HG03039 (cell line): Measurements from ENCODE around the gene SLC6A2.
"Not testable (repeated sequence)": the region's sequence is repeated elsewhere in the genome, so short reads cannot be mapped to it uniquely, and the experiment has no call there.

ENCODE experiments used
- ATAC-seq: cut with Tn5 transposase; IDR thresholded peaks from one replicate; pipeline ENCODE4 v1.9.1; 2021; ENCODE audit warnings: mild to moderate bottlenecking, moderate library complexity; ENCODE audit not compliant: unreplicated experiment

SLC6A2 gene

GRCh38 chr16:55655897-55656681, at the start of gene SLC6A2:
TSS of gene SLC6A2 (plus strand) at chr16:55655988. CDS start at chr16:55656695, 707 bp downstream.
- no peak for ATAC-seq

GRCh38 chr16:55613613-55614335, 42.0 kb upstream of the SLC6A2 start:
- ATAC-seq: no peak

GRCh38 chr16:55615071-55615470, 40.7 kb upstream of the SLC6A2 start:
- no peak for ATAC-seq

GRCh38 chr16:55615670-55616069, 40.1 kb upstream of the SLC6A2 start:
- not testable (repeated sequence) for ATAC-seq

GRCh38 chr16:55621771-55622170, 34.0 kb upstream of the SLC6A2 start:
- no peak for ATAC-seq

GRCh38 chr16:55622272-55622671, 33.5 kb upstream of the SLC6A2 start:
- no peak for ATAC-seq

- no peak for ATAC-seq
These were observed 32.7 kb upstream of the SLC6A2 start for GRCh38 chr16:55622930-55623561.

GRCh38 chr16:55623640-55624039, 32.1 kb upstream of the SLC6A2 start:
- ATAC-seq: no peak

GRCh38 chr16:55624696-55625095, 31.1 kb upstream of the SLC6A2 start:
- ATAC-seq: no peak

GRCh38 chr16:55625843-55626242, 29.9 kb upstream of the SLC6A2 start:
- no peak for ATAC-seq

GRCh38 chr16:55628306-55628968, 27.4 kb upstream of the SLC6A2 start:
- ATAC-seq: no peak

- no peak for ATAC-seq
These were observed 25.0 kb upstream of the SLC6A2 start for GRCh38 chr16:55630774-55631173.

- ATAC-seq: no peak
These were observed 23.5 kb upstream of the SLC6A2 start for GRCh38 chr16:55632259-55632658.

GRCh38 chr16:55634193-55634592, 21.6 kb upstream of the SLC6A2 start:
- ATAC-seq: no peak

GRCh38 chr16:55638256-55638655, 17.5 kb upstream of the SLC6A2 start:
- no peak for ATAC-seq

GRCh38 chr16:55640701-55641327, 15.0 kb upstream of the SLC6A2 start:
- no peak for ATAC-seq

GRCh38 chr16:55641430-55642056, 14.2 kb upstream of the SLC6A2 start:
- ATAC-seq: no peak

- no peak for ATAC-seq
These were observed 13.2 kb upstream of the SLC6A2 start for GRCh38 chr16:55642611-55643010.

GRCh38 chr16:55643161-55643970, 12.4 kb upstream of the SLC6A2 start:
- ATAC-seq: no peak
